HL-60 (cell line): Measurements from ENCODE around the gene ELAVL3.

Experiments
- DNase-seq, 2 experiments: peaks; one replicate each; pipeline ENCODE4 v3.0.0-alpha.2; 2010 to 2020; ENCODE audit warnings: low read depth in 1 of 2, low spot score in 1 of 2
- H3K27ac ChIP-seq: fragments of 250-450 bp; sonication (Bioruptor Pico); replicated peaks from 2 replicates; pipeline ENCODE4 v1.5.1; 2020; ENCODE audit warnings: mild to moderate bottlenecking, moderate library complexity
- H3K27me3 ChIP-seq: fragments of 250-450 bp; sonication (Bioruptor Pico); 2 replicates; pipeline ENCODE4 v1.5.1; 2021; ENCODE audit warnings: mild to moderate bottlenecking, moderate library complexity; ENCODE audit not compliant: insufficient read depth, poor library complexity, severe bottlenecking
- H3K4me3 ChIP-seq: replicated peaks from 2 replicates; pipeline ENCODE4 v1.5.1; 2011; ENCODE audit warnings: mild to moderate bottlenecking, control low read depth, low read length; ENCODE audit not compliant: insufficient read depth
- CTCF ChIP-seq: IDR thresholded peaks from one replicate; pipeline ENCODE4 v1.5.1; 2011; ENCODE audit warnings: low read length, control low read depth, inconsistent platforms; ENCODE audit not compliant: insufficient read depth
- GABPA ChIP-seq: IDR thresholded peaks from 2 replicates; pipeline ENCODE4 v1.6.1; 2012; ENCODE audit warnings: low read depth
- POLR2AphosphoS5 ChIP-seq: IDR thresholded peaks from 2 replicates; pipeline ENCODE4 v1.6.1; 2012; ENCODE audit warnings: low read depth
- REST ChIP-seq: IDR thresholded peaks from 2 replicates; pipeline ENCODE4 v1.6.1; 2012; ENCODE audit warnings: low read depth; ENCODE audit not compliant: insufficient replicate concordance
- SPI1 ChIP-seq: IDR thresholded peaks from 2 replicates; pipeline ENCODE4 v1.6.1; 2012; ENCODE audit warnings: low read depth, mild to moderate bottlenecking, borderline replicate concordance

Gene ELAVL3

GRCh38 chr19:11421371-11422098 is 59.3 kb downstream of the ELAVL3 start:
- peaks cover 62% of the 10 kb centered on the region for H3K27me3 ChIP-seq
- no peak overlapping the region for H3K4me3 ChIP-seq
- no peak for DNase-seq
- H3K27ac ChIP-seq = no peak overlapping the region
- no peak for TF ChIP-seq POLR2AphosphoS5

GRCh38 chr19:11420429-11421370 is 60.1 kb downstream of the ELAVL3 start:
- Histone ChIP-seq H3K4me3 (no peak overlapping the region), H3K27ac (no peak overlapping the region), H3K27me3 (peaks cover 62% of the 10 kb centered on the region)
- TF ChIP-seq POLR2AphosphoS5 (no peak), GABPA (no peak), REST (no peak), SPI1 (no peak), CTCF (no peak)
- DNase-seq = no peak

DNA sequence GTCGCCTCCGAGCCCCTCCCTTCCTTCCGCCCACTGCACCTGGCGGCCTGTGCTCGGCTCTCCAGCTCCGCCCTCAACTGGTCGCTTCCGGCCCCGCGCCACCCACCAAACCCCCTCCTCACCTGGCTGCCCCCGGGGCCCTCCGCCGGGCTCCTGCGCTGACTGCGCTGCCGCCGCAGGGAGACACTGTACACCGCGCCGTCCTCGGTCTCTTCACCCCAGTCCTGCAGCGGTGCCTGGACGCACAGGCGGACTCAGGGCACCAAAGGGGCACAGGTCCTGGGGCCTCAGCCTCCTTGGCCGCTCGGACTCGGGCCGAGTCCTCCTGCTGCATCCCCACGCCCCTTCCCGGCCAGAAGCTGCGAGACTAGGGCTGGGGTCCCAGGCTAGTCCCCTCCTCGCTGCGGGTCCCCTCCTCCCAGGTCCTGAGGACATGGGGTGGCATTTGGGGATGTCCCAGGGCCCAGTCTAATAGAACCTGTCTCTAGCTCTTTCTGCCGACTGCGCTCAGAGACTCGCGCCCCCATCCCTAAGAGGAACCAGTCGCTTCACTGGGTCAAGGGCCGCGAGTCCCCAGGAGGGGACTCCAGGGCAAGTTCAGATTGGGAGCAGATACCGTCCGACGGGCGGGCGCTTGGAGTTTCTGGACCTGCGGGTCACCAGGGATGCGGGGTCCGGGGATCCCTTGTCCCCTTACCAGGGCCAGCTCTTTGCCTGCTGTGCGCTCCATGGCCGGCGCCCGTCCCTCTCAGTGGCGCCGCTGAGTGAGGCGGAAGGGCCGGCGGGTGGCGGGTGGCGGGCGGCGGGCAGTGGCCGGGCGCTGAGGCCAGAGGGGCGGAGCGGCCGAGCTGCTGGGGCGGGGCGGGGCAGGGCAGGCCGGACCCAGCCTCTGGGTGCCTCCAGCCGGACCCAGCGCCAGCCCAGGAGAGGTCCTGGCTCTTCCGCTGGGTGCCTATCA is 62.0 kb downstream of the ELAVL3 start, which contains the start of gene RGL3:
Gene RGL3 (minus strand): TSS at position 766 of the 958 bp plus-strand sequence. CDS start 36 bp downstream, at position 730.
- TF ChIP-seq POLR2AphosphoS5 (no peak), SPI1 (no peak), GABPA (no peak), CTCF (no peak), REST (no peak)
- Histone ChIP-seq H3K27me3 (peaks cover 58% of the 10 kb centered on the region), H3K27ac (no peak within 1 kb of the TSS), H3K4me3 (no peak within 1 kb of the TSS)
- no peak for DNase-seq
